GM21576 (cell line): ENCODE data around the gene TBC1D14.

ENCODE experiments used
- ATAC-seq: cut with Tn5 transposase; IDR thresholded peaks from one replicate; pipeline ENCODE4 v1.9.1; 2021; ENCODE audit warnings: mild to moderate bottlenecking, moderate library complexity; ENCODE audit not compliant: unreplicated experiment

Gene TBC1D14

GRCh38 chr4:7017446-7018048 is 107.9 kb downstream of the TBC1D14 start:
- ATAC-seq, result no peak

- no peak for ATAC-seq
Observed at GRCh38 chr4:7018281-7018680, 108.7 kb downstream of the TBC1D14 start.

- no peak for ATAC-seq
Observed at GRCh38 chr4:7019367-7019766, 109.7 kb downstream of the TBC1D14 start.

GRCh38 chr4:7020290-7020689 is 110.7 kb downstream of the TBC1D14 start:
- no peak for ATAC-seq

GRCh38 chr4:7020856-7021255 is 111.2 kb downstream of the TBC1D14 start:
- no peak for ATAC-seq

- ATAC-seq, result no peak
Observed at GRCh38 chr4:7021355-7021754, 111.7 kb downstream of the TBC1D14 start.

- no peak for ATAC-seq
Observed at GRCh38 chr4:7021930-7022664, 112.5 kb downstream of the TBC1D14 start.

GRCh38 chr4:7023486-7023885 is 113.9 kb downstream of the TBC1D14 start:
- no peak for ATAC-seq

- ATAC-seq, result no peak
Observed at GRCh38 chr4:7023901-7024300, 114.3 kb downstream of the TBC1D14 start.

- ATAC-seq, result no peak
Observed at GRCh38 chr4:7024336-7024890, 114.8 kb downstream of the TBC1D14 start.

GRCh38 chr4:7025040-7025602 is 115.5 kb downstream of the TBC1D14 start:
- no peak for ATAC-seq

- ATAC-seq, result no peak
Observed at GRCh38 chr4:7026107-7026506, 116.5 kb downstream of the TBC1D14 start.

GRCh38 chr4:7027284-7027683 is 117.7 kb downstream of the TBC1D14 start:
- ATAC-seq, result no peak

- no peak for ATAC-seq
Observed at GRCh38 chr4:7027913-7028312, 118.3 kb downstream of the TBC1D14 start.

- ATAC-seq, result no peak
Observed at GRCh38 chr4:7029212-7029611, 119.6 kb downstream of the TBC1D14 start.

- no peak for ATAC-seq
Observed at GRCh38 chr4:7029921-7030320, 120.3 kb downstream of the TBC1D14 start.

GRCh38 chr4:7030856-7031255 is 121.2 kb downstream of the TBC1D14 start:
- no peak for ATAC-seq

GRCh38 chr4:7031558-7032449 is 122.2 kb downstream of the TBC1D14 start:
- ATAC-seq, result no peak

GRCh38 chr4:7032596-7032995 is 123.0 kb downstream of the TBC1D14 start:
- ATAC-seq, result no peak

- ATAC-seq, result no peak
Observed at GRCh38 chr4:7034262-7035081, 124.8 kb downstream of the TBC1D14 start.
